H4 (cell line): Measurements from ENCODE around the gene CACNA1S. TPM values are rescaled to one million over a fixed set of nuclear protein-coding genes. Genes with fewer than 3 reads are reported as not detected.

Experiments used
- DNase-seq: peaks from one replicate; pipeline ENCODE4 v3.0.0-alpha.2; 2015; ENCODE audit warnings: low spot score
- total RNA-seq: library from RNA; depleted of rRNA; stranded (reverse); fragments of >200 nt; shearing (Covaris generic); gene quantifications from 2 replicates; pipeline ENCODE4 v1.2.3, GENCODE V29; 2014

The CACNA1S gene
- total RNA-seq, 1 experiment from 2014 or later, result not detected

GRCh38 chr1:201013991-201014815, 98.0 kb downstream of the CACNA1S start:
- DNase-seq, result no peak

- no peak for DNase-seq
These were observed 99.2 kb downstream of the CACNA1S start for GRCh38 chr1:201013031-201013485.

GRCh38 chr1:201011616-201012015, 100.6 kb downstream of the CACNA1S start:
- no peak for DNase-seq

GRCh38 chr1:201009962-201010645, 102.1 kb downstream of the CACNA1S start:
- no peak for DNase-seq

GRCh38 chr1:201008666-201009360, 103.4 kb downstream of the CACNA1S start:
- no peak for DNase-seq

- DNase-seq, result no peak
These were observed 104.7 kb downstream of the CACNA1S start for GRCh38 chr1:201007481-201007880.

GRCh38 chr1:201006450-201006849, 105.8 kb downstream of the CACNA1S start:
- DNase-seq, result no peak

- DNase-seq, result no peak
These were observed 107.5 kb downstream of the CACNA1S start for GRCh38 chr1:201004732-201005131.

- DNase-seq, result no peak
These were observed 108.1 kb downstream of the CACNA1S start for GRCh38 chr1:201004154-201004553.

GRCh38 chr1:201002510-201002909, 109.7 kb downstream of the CACNA1S start:
- DNase-seq, result no peak

GRCh38 chr1:201001962-201002361, 110.3 kb downstream of the CACNA1S start:
- DNase-seq, result no peak

GRCh38 chr1:201000391-201000790, 111.8 kb downstream of the CACNA1S start:
- DNase-seq, result no peak

GRCh38 chr1:200999667-201000066, 112.6 kb downstream of the CACNA1S start:
- DNase-seq, result no peak

GRCh38 chr1:200998323-200998722, 113.9 kb downstream of the CACNA1S start:
- DNase-seq, result no peak

- no peak for DNase-seq
These were observed 119.7 kb downstream of the CACNA1S start for GRCh38 chr1:200992382-200993048.

GRCh38 chr1:200991097-200991614, 121.1 kb downstream of the CACNA1S start:
- no peak for DNase-seq

GRCh38 chr1:200990114-200990513, 122.1 kb downstream of the CACNA1S start:
- no peak for DNase-seq
